Esophagus muscularis mucosa (tissue), 4 donors: Measurements from ENCODE around the gene MRPL9. TPM values are rescaled to one million over a fixed set of nuclear protein-coding genes. Genes with fewer than 3 reads are reported as not detected.

Source experiments
- DNase-seq: peaks from one replicate; pipeline ENCODE4 v3.0.0-alpha.2; 2017; ENCODE audit errors: extremely low spot score
- H3K27ac ChIP-seq, 4 donors: fragments of 200-600 bp; sonication (generic); replicated peaks in 1 of 4; 1 replicate in 3 of 4; 2 replicates in 1 of 4; pipeline ENCODE4 v1.5.1; 2016 to 2019; ENCODE audit warnings: mild to moderate bottlenecking in 1 of 4
- H3K27me3 ChIP-seq, 4 donors: fragments of 200-600 bp; sonication (generic); one replicate each; pipeline versions ENCODE4 v1.5.1 to v1.6.0; 2016 to 2019
- H3K36me3 ChIP-seq, 4 donors: fragments of 200-600 bp; sonication (generic); one replicate each; pipeline ENCODE4 v1.5.1; 2016 to 2019
- H3K4me1 ChIP-seq, 4 donors: fragments of 200-600 bp; sonication (generic); one replicate each; pipeline ENCODE4 v1.5.1; 2016 to 2019
- H3K4me3 ChIP-seq, 4 donors: fragments of 200-600 bp; sonication (generic); 1 replicate in 2 of 4; 2 replicates in 2 of 4; pipeline ENCODE4 v1.5.1; 2016 to 2019; ENCODE audit warnings: mild to moderate bottlenecking in 4 of 4, moderate library complexity in 1 of 4
- H3K9me3 ChIP-seq, 4 donors: fragments of 200-600 bp; sonication (generic); 1 replicate in 3 of 4; 2 replicates in 1 of 4; pipeline ENCODE4 v1.5.1; 2016 to 2019
- CTCF ChIP-seq, 3 experiments: fragments of 200-600 bp in 2 of 3; fragments of 450-650 bp in 1 of 3; sonication (generic) in 2 of 3; IDR thresholded peaks; one replicate each; pipeline ENCODE4 v1.5.1; 2017 to 2019; ENCODE audit warnings: antibody characterized with exemption in 3 of 3, mild to moderate bottlenecking in 2 of 3, moderate library complexity in 1 of 3
- EP300 ChIP-seq: sonication (generic); formaldehyde crosslinking; IDR thresholded peaks from one replicate; pipeline ENCODE4 v1.6.1; 2017; ENCODE audit warnings: antibody characterized with exemption
- POLR2A ChIP-seq: fragments of 450-650 bp; IDR thresholded peaks from one replicate; pipeline ENCODE4 v1.6.1; 2017; ENCODE audit warnings: antibody characterized with exemption, moderate library complexity, mild to moderate bottlenecking, low read depth
- POLR2AphosphoS5 ChIP-seq, 2 donors: sonication (generic); formaldehyde crosslinking; IDR thresholded peaks; one replicate each; pipeline ENCODE4 v1.6.1; 2017; ENCODE audit warnings: antibody characterized with exemption in 2 of 2
- WGBS: methylation state at CpG from one replicate; pipeline ENCODE4 v1.1.5; 2018; 5-methylcytosine and 5-hydroxymethylcytosine counted together
- intact Hi-C: fragments of 100-400 bp; cut with DNase I; formaldehyde crosslinking; loops from one replicate; pipeline ENCODE4 v1.15.1; 2023
- total RNA-seq, 4 donors: library from RNA; depleted of rRNA; stranded (reverse); fragments of >200 nt; gene quantifications; one replicate each; pipeline versions ENCODE4 v1.1.0 to v1.2.1, GENCODE V29; 2016

MRPL9 gene
- total RNA-seq, 4 donors from 2014 or later, result 49.8 to 57.0 (median 56.5) TPM

GRCh38 chr1:151807766-151808165 lies 44.5 kb upstream of the MRPL9 start:
- H3K9me3 ChIP-seq, result no peaks in the 10 kb centered on the region
- no peaks in the 10 kb centered on the region for H3K36me3 ChIP-seq
- H3K4me3 ChIP-seq, result no peak overlapping the region
- intact Hi-C loops, result no loop called here
- DNase-seq, result no peak
- TF ChIP-seq POLR2A (no peak), CTCF (IDR thresholded peaks at IDR 0.05) (no peak)
- no peak overlapping the region for H3K27ac ChIP-seq
- 62% methylated on average over 1 of the region's 1 CpG for WGBS
- H3K4me1 ChIP-seq, result no peaks in the 10 kb centered on the region
- H3K27me3 ChIP-seq, result peaks cover 0 to 32% (median 0%) of the 10 kb centered on the region in 4 donors

DNA sequence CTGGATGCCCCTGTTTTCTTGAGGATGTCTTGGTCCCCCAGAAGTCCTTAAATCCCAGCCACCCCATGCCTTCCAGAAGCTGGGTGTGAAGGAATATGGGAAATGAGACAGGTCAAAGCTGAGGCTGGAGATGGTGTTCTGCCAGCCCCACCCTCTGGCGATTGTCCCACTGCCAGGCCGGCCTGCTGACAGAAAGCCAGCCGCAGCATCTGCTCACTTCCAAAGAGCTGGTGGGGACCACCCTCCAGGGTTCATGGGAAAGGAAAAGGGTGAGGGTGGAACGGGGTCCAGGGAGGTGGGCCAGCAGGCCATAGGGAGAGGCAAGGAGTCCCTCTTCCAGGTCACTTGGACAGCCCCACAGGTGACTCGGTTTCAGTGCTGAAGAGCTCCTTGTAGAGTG lies 43.8 kb upstream of the MRPL9 start:
- no peaks in the 10 kb centered on the region for H3K4me1 ChIP-seq
- H3K27me3 ChIP-seq, result peaks cover 0 to 37% (median 0%) of the 10 kb centered on the region in 4 donors
- H3K36me3 ChIP-seq, result no peaks in the 10 kb centered on the region
- no peaks in the 10 kb centered on the region for H3K9me3 ChIP-seq
- no peak overlapping the region for H3K27ac ChIP-seq
- intact Hi-C loops, result no loop called here
- WGBS, result 74% methylated on average over 5 of the region's 5 CpGs
- TF ChIP-seq EP300, result no peak
- no peak for TF ChIP-seq POLR2A
- no peak for TF ChIP-seq POLR2AphosphoS5 (IDR thresholded peaks at IDR 0.05)
- TF ChIP-seq CTCF (IDR thresholded peaks at IDR 0.05), result no peak
- DNase-seq, result no peak
- no peak overlapping the region for H3K4me3 ChIP-seq

DNA sequence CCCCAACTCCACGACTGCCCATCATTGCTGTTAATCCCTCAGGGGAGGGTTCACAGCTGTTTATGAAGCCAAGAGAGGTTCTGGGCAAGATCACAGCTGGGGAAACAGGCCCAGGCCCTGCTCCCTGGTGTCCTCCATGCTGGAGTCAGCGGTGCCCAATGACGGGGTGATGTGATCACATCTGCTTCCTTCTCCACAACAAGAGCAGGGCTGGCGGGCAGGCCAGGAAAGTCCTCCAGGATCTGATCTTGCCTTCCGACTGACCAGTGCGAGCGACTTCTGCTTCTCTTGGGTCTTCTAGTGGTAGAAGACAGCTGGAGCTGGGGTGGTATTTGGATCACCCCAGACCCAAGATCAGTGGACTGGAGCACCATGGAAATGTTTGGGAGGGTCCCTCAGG lies 42.9 kb upstream of the MRPL9 start:
- no peak for TF ChIP-seq POLR2AphosphoS5 (IDR thresholded peaks at IDR 0.05)
- no peak for TF ChIP-seq EP300
- no peak for TF ChIP-seq CTCF (IDR thresholded peaks at IDR 0.05)
- no peak for TF ChIP-seq POLR2A
- intact Hi-C loops, result no loop called here
- H3K36me3 ChIP-seq, result no peaks in the 10 kb centered on the region
- 91% methylated on average over 7 of the region's 7 CpGs for WGBS
- H3K27ac ChIP-seq, result no peak overlapping the region
- no peaks in the 10 kb centered on the region for H3K4me1 ChIP-seq
- DNase-seq, result no peak
- no peaks in the 10 kb centered on the region for H3K9me3 ChIP-seq
- peaks cover 0 to 47% (median 0%) of the 10 kb centered on the region in 4 donors for H3K27me3 ChIP-seq
- H3K4me3 ChIP-seq, result no peak overlapping the region

DNA sequence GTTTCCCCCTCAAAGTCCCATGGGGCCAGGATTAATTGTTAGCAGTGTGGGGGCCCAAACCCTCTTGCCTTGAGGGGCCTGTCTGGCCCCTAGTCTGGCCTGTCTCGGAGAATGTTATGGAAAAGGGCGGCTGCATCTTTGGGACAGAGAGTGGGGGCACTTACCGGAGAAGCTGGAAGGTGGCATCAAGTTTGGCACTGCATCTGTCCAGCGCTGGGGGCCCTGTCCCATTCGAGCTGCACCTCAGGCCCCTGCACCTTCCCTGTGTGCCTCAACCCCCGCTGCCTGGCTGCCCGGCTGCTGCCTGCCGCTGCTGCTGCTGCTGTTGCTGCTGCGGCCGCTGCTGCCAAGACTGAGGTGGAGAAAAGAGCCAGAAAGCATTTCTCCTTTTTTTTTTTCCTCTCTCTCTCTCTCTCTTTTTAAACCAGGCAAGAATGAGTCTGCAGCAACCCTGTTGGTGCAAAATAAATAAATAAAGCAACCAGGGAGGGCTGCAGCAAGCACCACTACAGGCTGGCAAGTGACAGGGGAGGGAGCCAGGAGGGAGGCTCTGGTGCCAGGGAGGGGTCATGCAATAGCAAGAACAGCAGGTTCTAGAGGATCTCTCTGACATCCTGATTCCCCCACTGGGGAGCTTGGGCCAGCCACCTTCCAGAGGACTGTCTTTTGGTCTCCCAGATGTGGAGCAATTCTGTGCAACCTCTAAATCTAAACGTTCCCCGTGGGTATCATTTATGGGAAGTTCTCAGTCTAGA lies 41.9 kb upstream of the MRPL9 start, which contains the start of gene LINGO4:
LINGO4 (minus strand) TSS at position 354 of the 755 bp plus-strand sequence. CDS start 2,715 bp downstream, outside the sequence.
- DNase-seq, result no peak
- H3K9me3 ChIP-seq, result no peaks in the 10 kb centered on the region
- intact Hi-C loops, result no loop called here
- H3K36me3 ChIP-seq, result no peaks in the 10 kb centered on the region
- H3K4me3 ChIP-seq, result no peak within 1 kb of the TSS
- peaks cover 0 to 56% (median 0%) of the 10 kb centered on the region in 4 donors for H3K27me3 ChIP-seq
- no peak within 1 kb of the TSS for H3K27ac ChIP-seq
- no peaks in the 10 kb centered on the region for H3K4me1 ChIP-seq
- 45% methylated on average over 12 of the region's 12 CpGs for WGBS
- no peak for TF ChIP-seq POLR2A
- no peak for TF ChIP-seq POLR2AphosphoS5 (IDR thresholded peaks at IDR 0.05)
- TF ChIP-seq EP300, result no peak
- TF ChIP-seq CTCF (IDR thresholded peaks at IDR 0.05), result no peak
